Measurements from ENCODE around the gene GNAI2. TPM values are rescaled to one million over a fixed set of nuclear protein-coding genes. Genes with fewer than 3 reads are reported as not detected.

The GNAI2 gene
- total and polyA plus RNA-seq, 8 donors = 61.1 to 211 (median 79.2) TPM

DNA sequence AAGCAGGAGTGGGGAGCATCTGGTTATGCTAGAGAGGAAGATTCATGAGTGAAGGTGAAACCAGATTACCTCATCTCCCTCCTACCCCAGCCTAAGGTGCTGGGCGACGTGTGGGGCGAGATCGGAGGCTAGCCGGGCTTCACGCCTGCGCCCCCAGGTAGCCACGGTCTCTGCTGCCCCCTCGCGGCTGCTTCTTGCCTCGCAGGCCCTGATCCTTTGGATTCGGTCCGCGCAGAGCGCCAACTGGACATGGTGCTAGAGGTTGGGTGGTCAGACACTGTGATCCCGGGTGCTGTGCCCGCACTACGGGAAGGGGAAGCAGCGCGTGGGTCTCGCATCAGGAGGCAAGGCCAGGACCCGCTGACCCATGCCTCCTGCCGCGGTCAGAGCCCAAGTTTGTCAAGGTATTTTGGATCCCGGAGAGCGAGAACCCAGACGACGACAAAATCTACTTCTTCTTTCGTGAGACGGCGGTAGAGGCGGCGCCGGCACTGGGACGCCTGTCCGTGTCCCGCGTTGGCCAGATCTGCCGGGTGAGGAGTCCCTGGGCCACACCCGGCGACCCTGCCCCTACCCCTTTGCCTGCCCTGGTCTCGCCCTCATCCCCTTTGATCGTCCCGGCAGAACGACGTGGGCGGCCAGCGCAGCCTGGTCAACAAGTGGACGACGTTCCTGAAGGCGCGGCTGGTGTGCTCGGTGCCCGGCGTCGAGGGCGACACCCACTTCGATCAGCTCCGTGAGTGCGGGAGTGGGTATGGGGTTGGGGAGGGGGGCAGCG, 37.1 kb downstream of the GNAI2 start:
- peaks cover 52 to 77% (median 69%) of the 10 kb centered on the region in 4 donors for H3K4me1 ChIP-seq
- TF ChIP-seq, protein P1, sequence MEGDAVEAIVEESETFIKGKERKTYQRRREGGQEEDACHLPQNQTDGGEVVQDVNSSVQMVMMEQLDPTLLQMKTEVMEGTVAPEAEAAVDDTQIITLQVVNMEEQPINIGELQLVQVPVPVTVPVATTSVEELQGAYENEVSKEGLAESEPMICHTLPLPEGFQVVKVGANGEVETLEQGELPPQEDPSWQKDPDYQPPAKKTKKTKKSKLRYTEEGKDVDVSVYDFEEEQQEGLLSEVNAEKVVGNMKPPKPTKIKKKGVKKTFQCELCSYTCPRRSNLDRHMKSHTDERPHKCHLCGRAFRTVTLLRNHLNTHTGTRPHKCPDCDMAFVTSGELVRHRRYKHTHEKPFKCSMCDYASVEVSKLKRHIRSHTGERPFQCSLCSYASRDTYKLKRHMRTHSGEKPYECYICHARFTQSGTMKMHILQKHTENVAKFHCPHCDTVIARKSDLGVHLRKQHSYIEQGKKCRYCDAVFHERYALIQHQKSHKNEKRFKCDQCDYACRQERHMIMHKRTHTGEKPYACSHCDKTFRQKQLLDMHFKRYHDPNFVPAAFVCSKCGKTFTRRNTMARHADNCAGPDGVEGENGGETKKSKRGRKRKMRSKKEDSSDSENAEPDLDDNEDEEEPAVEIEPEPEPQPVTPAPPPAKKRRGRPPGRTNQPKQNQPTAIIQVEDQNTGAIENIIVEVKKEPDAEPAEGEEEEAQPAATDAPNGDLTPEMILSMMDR (IDR thresholded peaks at IDR 0.05) = peak in 6 of 7 experiments; percentile 69 to 100 (median 98)
- TF ChIP-seq EP300 (IDR thresholded peaks at IDR 0.05) (no peak), POLR2A (IDR thresholded peaks at IDR 0.05) (no peak), POLR2AphosphoS5 (IDR thresholded peaks at IDR 0.05) (peak; percentile 27 to 88 (median 60))
- H3K27ac ChIP-seq = peak overlapping the region; percentile 37 to 88 (median 41)
- H3K4me3 ChIP-seq = peak overlapping the region; percentile 32 to 47 (median 38)
- peaks cover 8 to 49% (median 19%) of the 10 kb centered on the region in 4 donors for H3K36me3 ChIP-seq
- no peaks in the 10 kb centered on the region for H3K9me3 ChIP-seq
- DNase-seq = peak; percentile 93 to 95
- WGBS, 5 donors = 2 to 7% (median 3%) methylated on average over 29 to 61 of the region's 61 CpGs
- intact Hi-C loops (cut with DNase I; ENCODE audit: low total_unique reads) = loop anchor here (5.0 to 10.0 kb wide), 2 partner anchors 48 to 81 kb away; partner anchors contain the start of gene GNAT1
- peaks cover 0 to 40% (median 26%) of the 10 kb centered on the region in 3 donors for H3K27me3 ChIP-seq

DNA sequence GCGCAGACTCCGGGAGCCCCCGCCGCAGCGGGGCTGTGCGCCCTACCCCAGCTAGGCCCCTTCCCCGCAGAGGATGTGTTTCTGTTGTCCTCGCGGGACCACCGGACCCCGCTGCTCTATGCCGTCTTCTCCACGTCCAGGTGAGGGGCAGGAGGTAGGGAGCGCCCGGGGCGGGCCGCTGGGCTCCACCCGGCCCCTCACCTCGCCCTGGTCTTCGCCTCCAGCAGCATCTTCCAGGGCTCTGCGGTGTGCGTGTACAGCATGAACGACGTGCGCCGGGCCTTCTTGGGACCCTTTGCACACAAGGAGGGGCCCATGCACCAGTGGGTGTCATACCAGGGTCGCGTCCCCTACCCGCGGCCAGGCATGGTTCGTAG, 37.7 kb downstream of the GNAI2 start:
- TF ChIP-seq POLR2AphosphoS5 (IDR thresholded peaks at IDR 0.05) = no peak
- Histone ChIP-seq H3K36me3 (peaks cover 8 to 54% (median 19%) of the 10 kb centered on the region in 4 donors), H3K27me3 (peaks cover 0 to 40% (median 26%) of the 10 kb centered on the region in 3 donors), H3K4me1 (peaks cover 47 to 72% (median 65%) of the 10 kb centered on the region in 4 donors), H3K4me3 (peak overlapping the region; percentile 32 to 47 (median 38)), H3K9me3 (no peaks in the 10 kb centered on the region), H3K27ac (peak overlapping the region in 3 of 5 donors; percentile 41 to 79 (median 55))
- intact Hi-C loops (cut with DNase I; ENCODE audit: low total_unique reads) = loop anchor here (5.0 to 10.0 kb wide), 2 partner anchors 49 to 81 kb away; partner anchors contain the start of gene GNAT1
- DNase-seq = no peak
- 58 to 75% (median 63%) methylated on average over 24 to 31 of the region's 31 CpGs for WGBS, 5 donors

DNA sequence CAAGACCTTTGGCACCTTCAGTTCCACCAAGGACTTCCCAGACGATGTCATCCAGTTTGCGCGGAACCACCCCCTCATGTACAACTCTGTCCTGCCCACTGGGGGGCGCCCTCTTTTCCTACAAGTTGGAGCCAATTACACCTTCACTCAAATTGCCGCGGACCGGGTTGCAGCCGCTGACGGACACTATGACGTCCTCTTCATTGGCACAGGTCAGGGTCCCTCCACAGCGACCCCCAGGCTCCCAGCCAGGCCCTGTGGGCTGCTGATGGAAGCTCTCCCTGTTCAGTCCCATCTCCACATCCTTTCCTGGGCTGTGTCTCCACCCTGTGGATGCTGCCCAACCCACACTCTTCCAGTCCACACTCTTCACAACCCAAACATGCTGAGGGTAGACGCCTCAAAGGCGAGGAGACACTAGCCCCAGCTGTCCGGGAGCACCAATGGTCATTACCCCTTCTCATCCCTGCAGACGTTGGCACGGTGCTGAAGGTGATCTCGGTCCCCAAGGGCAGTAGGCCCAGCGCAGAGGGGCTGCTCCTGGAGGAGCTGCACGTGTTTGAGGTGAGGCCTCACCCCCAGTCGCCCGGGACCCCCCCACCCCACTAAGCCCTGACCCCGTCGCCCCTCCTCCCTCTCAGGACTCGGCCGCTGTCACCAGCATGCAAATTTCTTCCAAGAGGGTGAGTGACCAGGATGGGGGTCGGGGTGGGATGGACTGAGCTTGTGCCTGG, 38.5 kb downstream of the GNAI2 start:
- intact Hi-C loops (cut with DNase I; ENCODE audit: low total_unique reads) = loop anchor here (5.0 to 10.0 kb wide), 2 partner anchors 50 to 82 kb away; partner anchors contain the start of gene GNAT1
- peaks cover 0 to 40% (median 26%) of the 10 kb centered on the region in 3 donors for H3K27me3 ChIP-seq
- no peaks in the 10 kb centered on the region for H3K9me3 ChIP-seq
- peak in 1 of 3 donors; percentile 34 for TF ChIP-seq POLR2AphosphoS5 (IDR thresholded peaks at IDR 0.05)
- TF ChIP-seq, protein P1 (IDR thresholded peaks at IDR 0.05) = peak in 5 of 7 experiments; percentile 68 to 88 (median 74)
- no peak for TF ChIP-seq EP300 (IDR thresholded peaks at IDR 0.05)
- TF ChIP-seq POLR2A (IDR thresholded peaks at IDR 0.05) = no peak
- DNase-seq = peak; percentile 83 to 87
- peaks cover 38 to 69% (median 60%) of the 10 kb centered on the region in 4 donors for H3K4me1 ChIP-seq
- WGBS, 5 donors = 40 to 48% (median 42%) methylated on average over 18 to 26 of the region's 26 CpGs
- no peak overlapping the region for H3K4me3 ChIP-seq
- H3K27ac ChIP-seq = peak overlapping the region in 3 of 5 donors; percentile 17 to 54 (median 28)
- peaks cover 8 to 54% (median 19%) of the 10 kb centered on the region in 4 donors for H3K36me3 ChIP-seq

DNA sequence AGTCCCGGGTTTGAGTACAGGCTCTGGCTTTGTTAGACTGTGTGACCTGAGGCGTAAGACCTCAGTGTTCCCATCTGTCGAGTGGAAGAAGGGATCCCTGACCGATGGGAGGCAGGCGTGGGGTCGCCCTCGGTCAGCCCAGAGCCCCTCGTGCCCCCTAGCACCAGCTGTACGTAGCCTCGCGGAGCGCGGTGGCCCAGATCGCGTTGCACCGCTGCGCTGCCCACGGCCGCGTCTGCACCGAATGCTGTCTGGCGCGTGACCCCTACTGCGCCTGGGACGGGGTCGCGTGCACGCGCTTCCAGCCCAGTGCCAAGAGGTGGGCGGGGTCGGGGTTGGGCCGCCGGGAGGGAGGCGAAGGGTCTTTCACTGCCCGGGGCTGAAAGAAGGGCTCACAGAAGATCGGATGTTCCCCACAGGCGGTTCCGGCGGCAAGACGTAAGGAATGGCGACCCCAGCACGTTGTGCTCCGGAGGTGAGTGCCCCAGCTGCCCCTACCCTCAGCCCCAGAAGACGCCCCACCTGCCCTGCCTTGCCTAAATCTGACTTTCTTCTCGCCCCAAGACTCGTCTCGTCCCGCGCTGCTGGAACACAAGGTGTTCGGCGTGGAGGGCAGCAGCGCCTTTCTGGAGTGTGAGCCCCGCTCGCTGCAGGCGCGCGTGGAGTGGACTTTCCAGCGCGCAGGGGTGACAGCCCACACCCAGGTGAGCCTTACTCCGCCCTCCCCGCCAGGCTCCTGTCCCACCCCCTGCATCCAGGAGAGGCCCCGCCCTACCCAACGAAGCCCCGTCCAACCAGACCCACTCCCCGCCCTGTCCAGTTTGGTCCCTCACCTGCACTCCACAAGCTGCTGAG, 39.4 kb downstream of the GNAI2 start:
- WGBS, 5 donors = 53 to 73% (median 63%) methylated on average over 35 to 65 of the region's 65 CpGs

More for the DNA sequence above, 39.4 kb downstream of the GNAI2 start:
- Histone ChIP-seq H3K4me3 (no peak overlapping the region), H3K36me3 (peaks cover 8 to 54% (median 19%) of the 10 kb centered on the region in 4 donors), H3K27me3 (peaks cover 0 to 40% (median 26%) of the 10 kb centered on the region in 3 donors), H3K4me1 (peaks cover 35 to 61% (median 52%) of the 10 kb centered on the region in 4 donors), H3K9me3 (no peaks in the 10 kb centered on the region), H3K27ac (peak overlapping the region in 2 of 5 donors; percentile 28 to 54)
- DNase-seq = no peak
- TF ChIP-seq POLR2A (IDR thresholded peaks at IDR 0.05) = no peak
- TF ChIP-seq POLR2AphosphoS5 (IDR thresholded peaks at IDR 0.05) = no peak
- TF ChIP-seq, protein P1 (IDR thresholded peaks at IDR 0.05) = no peak
- TF ChIP-seq EP300 (IDR thresholded peaks at IDR 0.05) = no peak
- intact Hi-C loops (cut with DNase I; ENCODE audit: low total_unique reads) = loop anchor here (10.0 kb wide), 1 partner anchor 51 kb away; no protein-coding TSS in a partner anchor

Measured in stomach (tissue), 9 donors.